Neural progenitor cell (in vitro differentiated cells): ENCODE results near the gene LPO. TPM values are rescaled to one million over a fixed set of nuclear protein-coding genes. Genes with fewer than 3 reads are reported as not detected.

Experiments
- DNase-seq: peaks from one replicate; pipeline ENCODE4 v3.0.0-alpha.2; 2016; ENCODE audit warnings: low spot score
- H2AFZ ChIP-seq: fragments of 200-600 bp; sonication (generic); replicated peaks from 2 replicates; pipeline ENCODE4 v1.6.1; 2016; ENCODE audit warnings: antibody characterized with exemption
- H3F3A ChIP-seq: fragments of 200-600 bp; sonication (generic); 2 replicates; pipeline ENCODE4 v1.6.1; 2016; ENCODE audit warnings: antibody characterized with exemption, low read depth
- H3K27ac ChIP-seq: fragments of 200-600 bp; sonication (generic); 2 replicates; pipeline ENCODE4 v1.5.1; 2016; ENCODE audit warnings: mild to moderate bottlenecking
- H3K27me3 ChIP-seq: fragments of 200-600 bp; sonication (generic); 2 replicates; pipeline ENCODE4 v1.6.1; 2016; ENCODE audit warnings: mild to moderate bottlenecking, moderate library complexity
- H3K36me3 ChIP-seq: fragments of 200-600 bp; sonication (generic); 2 replicates; pipeline ENCODE4 v1.5.1; 2016
- H3K4me1 ChIP-seq: fragments of 200-600 bp; sonication (generic); 2 replicates; pipeline ENCODE4 v1.6.1; 2016; ENCODE audit warnings: mixed run types
- H3K4me2 ChIP-seq: fragments of 200-600 bp; sonication (generic); 2 replicates; pipeline ENCODE4 v1.6.1; 2016
- H3K4me3 ChIP-seq: fragments of 200-600 bp; sonication (generic); 2 replicates; pipeline ENCODE4 v1.5.1; 2016
- H3K79me2 ChIP-seq: fragments of 200-600 bp; sonication (generic); 2 replicates; pipeline ENCODE4 v1.6.1; 2016; ENCODE audit warnings: low read depth
- H3K9ac ChIP-seq: fragments of 200-600 bp; sonication (generic); 2 replicates; pipeline ENCODE4 v1.6.1; 2016
- H3K9me3 ChIP-seq: fragments of 200-600 bp; sonication (generic); 2 replicates; pipeline ENCODE4 v1.5.1; 2016; ENCODE audit warnings: low read depth
- H4K20me1 ChIP-seq: fragments of 200-600 bp; sonication (generic); 2 replicates; pipeline ENCODE4 v1.6.1; 2016; ENCODE audit warnings: low read depth
- H3K27ac Mint-ChIP-seq: 3 replicates; pipeline ENCODE4 v1.8.0; 2021; ENCODE audit warnings: mixed read lengths
- H3K27me3 Mint-ChIP-seq: 2 replicates; pipeline ENCODE4 v1.8.0; 2022; ENCODE audit warnings: low read depth, mild to moderate bottlenecking, inconsistent platforms, moderate library complexity, mixed read lengths; ENCODE audit not compliant: insufficient read depth
- H3K36me3 Mint-ChIP-seq: 3 replicates; pipeline ENCODE4 v1.8.0; 2021; ENCODE audit warnings: mixed read lengths
- H3K4me1 Mint-ChIP-seq: 3 replicates; pipeline ENCODE4 v1.8.0; 2021; ENCODE audit warnings: mixed read lengths
- H3K4me3 Mint-ChIP-seq: 3 replicates; pipeline ENCODE4 v1.8.0; 2021; ENCODE audit warnings: mild to moderate bottlenecking, moderate library complexity, mixed read lengths
- H3K9me3 Mint-ChIP-seq: 3 replicates; pipeline ENCODE4 v1.8.0; 2020; ENCODE audit warnings: mixed read lengths
- CTCF ChIP-seq: fragments of 200-600 bp; sonication (generic); IDR thresholded peaks from 2 replicates; pipeline ENCODE4 v1.5.1; 2017; ENCODE audit warnings: antibody characterized with exemption, mild to moderate bottlenecking
- EZH2 ChIP-seq: fragments of 200-600 bp; sonication (generic); IDR thresholded peaks from 2 replicates; pipeline ENCODE4 v1.6.1; 2017; ENCODE audit warnings: antibody characterized with exemption, mild to moderate bottlenecking, moderate library complexity
- EZH2phosphoT487 ChIP-seq: fragments of 200-600 bp; sonication (generic); IDR thresholded peaks from 2 replicates; pipeline ENCODE4 v1.6.1; 2017; ENCODE audit warnings: antibody characterized with exemption
- total RNA-seq: library from RNA; depleted of rRNA; stranded (reverse); fragments of >200 nt; gene quantifications from 2 replicates; pipeline ENCODE4 v1.2.3, GENCODE V29; 2015; ENCODE audit warnings: low replicate concordance

LPO gene
- total RNA-seq, 1 donor from 2014 or later, result not detected

DNA sequence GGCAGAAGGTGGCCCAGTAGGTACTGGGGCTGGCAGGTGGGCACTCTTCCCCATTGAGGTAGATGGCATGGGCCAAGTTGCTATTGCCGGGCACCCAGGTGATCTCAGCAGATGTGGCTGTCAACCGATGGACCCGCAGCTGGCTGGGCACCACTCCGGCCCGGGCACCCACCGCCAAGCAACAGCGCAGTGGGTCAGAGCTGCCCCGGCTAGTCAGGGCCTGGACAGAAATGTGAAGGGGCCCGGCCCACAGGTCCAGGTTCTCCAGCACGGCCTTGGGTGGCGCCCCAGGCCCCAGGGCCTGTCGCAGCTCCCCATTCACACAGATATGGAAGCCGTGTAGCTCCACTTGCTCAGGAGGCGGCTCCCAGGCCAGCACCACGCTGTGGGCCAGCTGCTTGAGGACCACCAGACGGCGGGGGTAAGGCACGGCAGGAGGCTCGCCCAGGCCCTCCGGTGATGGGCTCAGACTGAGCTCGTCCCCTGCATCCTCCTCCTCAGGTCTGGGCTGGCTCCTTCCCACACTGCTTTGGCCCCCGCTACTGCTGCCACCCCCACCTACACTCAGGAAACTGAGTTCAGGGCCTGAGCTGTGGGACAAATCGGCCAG, 73.7 kb downstream of the LPO start:
- no peak overlapping the region for H2AFZ ChIP-seq
- DNase-seq, result no peak

GRCh38 chr17:58312829-58313228, 74.4 kb downstream of the LPO start:
- TF ChIP-seq CTCF (no peak), EZH2phosphoT487 (no peak), EZH2 (no peak)
- Mint-ChIP-seq H3K4me3 (peak overlapping the region; percentile 63), H3K9me3 (no peaks in the 10 kb centered on the region), H3K4me1 (peaks cover 34% of the 10 kb centered on the region), H3K27me3 (peaks cover 21% of the 10 kb centered on the region), H3K27ac (peak overlapping the region; percentile 36), H3K36me3 (peaks cover 5% of the 10 kb centered on the region)
- H3K4me1 ChIP-seq, result no peaks in the 10 kb centered on the region
- no peak overlapping the region for H3K4me3 ChIP-seq
- H3K4me2 ChIP-seq, result no peak overlapping the region
- H3F3A ChIP-seq, result no peaks in the 10 kb centered on the region
- no peak overlapping the region for H3K9ac ChIP-seq
- no peaks in the 10 kb centered on the region for H3K36me3 ChIP-seq
- no peak overlapping the region for H2AFZ ChIP-seq
- H3K27ac ChIP-seq, result no peak overlapping the region
- H3K79me2 ChIP-seq, result no peaks in the 10 kb centered on the region
- DNase-seq, result no peak
- no peaks in the 10 kb centered on the region for H4K20me1 ChIP-seq
- H3K27me3 ChIP-seq, result no peaks in the 10 kb centered on the region
- no peaks in the 10 kb centered on the region for H3K9me3 ChIP-seq

More for the DNA sequence above, 73.7 kb downstream of the LPO start:
- H3K27ac Mint-ChIP-seq, result peak overlapping the region; percentile 36
- H3K4me3 ChIP-seq, result no peak overlapping the region
- no peaks in the 10 kb centered on the region for H3K79me2 ChIP-seq
- no peaks in the 10 kb centered on the region for H3K9me3 ChIP-seq
- no peak for TF ChIP-seq EZH2phosphoT487
- TF ChIP-seq EZH2, result no peak
- no peak for TF ChIP-seq CTCF
- H3F3A ChIP-seq, result no peaks in the 10 kb centered on the region
- peaks cover 38% of the 10 kb centered on the region for H3K4me1 Mint-ChIP-seq
- H3K9me3 Mint-ChIP-seq, result no peaks in the 10 kb centered on the region
- H3K36me3 ChIP-seq, result no peaks in the 10 kb centered on the region
- H3K4me3 Mint-ChIP-seq, result peak overlapping the region; percentile 63
- no peaks in the 10 kb centered on the region for H3K27me3 ChIP-seq
- H3K36me3 Mint-ChIP-seq, result peaks cover 5% of the 10 kb centered on the region
- H4K20me1 ChIP-seq, result no peaks in the 10 kb centered on the region
- H3K9ac ChIP-seq, result no peak overlapping the region
- H3K27me3 Mint-ChIP-seq, result peaks cover 23% of the 10 kb centered on the region
- H3K27ac ChIP-seq, result no peak overlapping the region
- no peaks in the 10 kb centered on the region for H3K4me1 ChIP-seq
- H3K4me2 ChIP-seq, result no peak overlapping the region

GRCh38 chr17:58313815-58314705, 75.7 kb downstream of the LPO start:
- Histone ChIP-seq H3K4me2 (no peak overlapping the region), H2AFZ (no peak overlapping the region), H3K79me2 (no peaks in the 10 kb centered on the region), H3F3A (no peaks in the 10 kb centered on the region), H3K27me3 (no peaks in the 10 kb centered on the region), H3K9me3 (no peaks in the 10 kb centered on the region), H3K9ac (no peak overlapping the region), H4K20me1 (no peaks in the 10 kb centered on the region), H3K4me3 (no peak overlapping the region), H3K4me1 (no peaks in the 10 kb centered on the region), H3K36me3 (no peaks in the 10 kb centered on the region), H3K27ac (no peak overlapping the region)
- Mint-ChIP-seq H3K9me3 (no peaks in the 10 kb centered on the region), H3K4me1 (peaks cover 33% of the 10 kb centered on the region), H3K4me3 (peak overlapping the region; percentile 68), H3K27me3 (peaks cover 20% of the 10 kb centered on the region), H3K36me3 (peaks cover 5% of the 10 kb centered on the region), H3K27ac (peak overlapping the region; percentile 69)
- no peak for DNase-seq
- TF ChIP-seq CTCF (no peak), EZH2phosphoT487 (no peak), EZH2 (no peak)
